Measurements from ENCODE around the gene CHRNA5. TPM values are rescaled to one million over a fixed set of nuclear protein-coding genes. Genes with fewer than 3 reads are reported as not detected.
A peak's percentile ranks its signal among the peaks of the same experiment; 100 is the strongest.
"Not testable (repeated sequence)": the region's sequence is repeated elsewhere in the genome, so short reads cannot be mapped to it uniquely, and the experiment has no call there.

Gene CHRNA5
- total RNA-seq = 1 to 10 TPM in 2 of 4 donors, under 1 TPM in 2; 0.84 to 3.0 (median 1.3) TPM

DNA sequence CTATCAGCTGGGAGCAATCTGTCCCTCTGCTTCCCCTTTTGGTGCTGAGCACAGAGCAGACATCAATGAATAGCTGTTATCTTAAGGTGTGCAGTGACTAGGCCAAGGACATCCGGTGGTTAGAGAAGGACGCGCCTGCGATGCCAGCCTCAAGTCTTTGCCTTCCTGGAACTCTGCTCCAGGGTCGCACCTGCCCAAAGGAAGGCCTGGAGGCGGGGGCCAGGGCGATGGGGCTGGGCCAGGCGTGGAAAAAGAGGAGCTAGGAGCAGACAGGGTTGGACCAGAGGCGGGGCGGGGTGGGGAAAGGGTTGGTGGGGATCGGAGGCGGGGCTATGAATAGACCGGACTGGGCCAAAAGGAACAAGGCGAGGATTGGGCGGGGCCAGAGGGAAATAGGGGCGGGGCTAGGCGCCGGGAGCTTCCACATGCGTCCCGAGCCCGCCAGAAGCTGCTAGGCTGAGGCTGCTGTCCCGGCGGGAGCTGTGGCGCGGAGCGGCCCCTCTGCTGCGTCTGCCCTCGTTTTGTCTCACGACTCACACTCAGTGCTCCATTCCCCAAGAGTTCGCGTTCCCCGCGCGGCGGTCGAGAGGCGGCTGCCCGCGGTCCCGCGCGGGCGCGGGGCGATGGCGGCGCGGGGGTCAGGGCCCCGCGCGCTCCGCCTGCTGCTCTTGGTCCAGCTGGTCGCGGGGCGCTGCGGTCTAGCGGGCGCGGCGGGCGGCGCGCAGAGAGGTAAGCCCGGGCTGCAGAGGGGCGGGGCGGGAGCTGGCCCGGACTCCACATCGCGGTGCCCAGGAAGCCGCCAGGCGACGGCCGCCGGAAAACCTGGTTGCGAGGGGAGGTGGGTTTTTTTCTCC, at the start of gene CHRNA5:
CHRNA5 (plus strand) TSS at position 424 of the 854 bp plus-strand sequence; CDS start at position 624, 200 bp downstream.
- TF ChIP-seq EP300 (IDR thresholded peaks at IDR 0.05) (no peak), POLR2A (IDR thresholded peaks at IDR 0.05) (no peak)
- TF ChIP-seq, protein P1, sequence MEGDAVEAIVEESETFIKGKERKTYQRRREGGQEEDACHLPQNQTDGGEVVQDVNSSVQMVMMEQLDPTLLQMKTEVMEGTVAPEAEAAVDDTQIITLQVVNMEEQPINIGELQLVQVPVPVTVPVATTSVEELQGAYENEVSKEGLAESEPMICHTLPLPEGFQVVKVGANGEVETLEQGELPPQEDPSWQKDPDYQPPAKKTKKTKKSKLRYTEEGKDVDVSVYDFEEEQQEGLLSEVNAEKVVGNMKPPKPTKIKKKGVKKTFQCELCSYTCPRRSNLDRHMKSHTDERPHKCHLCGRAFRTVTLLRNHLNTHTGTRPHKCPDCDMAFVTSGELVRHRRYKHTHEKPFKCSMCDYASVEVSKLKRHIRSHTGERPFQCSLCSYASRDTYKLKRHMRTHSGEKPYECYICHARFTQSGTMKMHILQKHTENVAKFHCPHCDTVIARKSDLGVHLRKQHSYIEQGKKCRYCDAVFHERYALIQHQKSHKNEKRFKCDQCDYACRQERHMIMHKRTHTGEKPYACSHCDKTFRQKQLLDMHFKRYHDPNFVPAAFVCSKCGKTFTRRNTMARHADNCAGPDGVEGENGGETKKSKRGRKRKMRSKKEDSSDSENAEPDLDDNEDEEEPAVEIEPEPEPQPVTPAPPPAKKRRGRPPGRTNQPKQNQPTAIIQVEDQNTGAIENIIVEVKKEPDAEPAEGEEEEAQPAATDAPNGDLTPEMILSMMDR (IDR thresholded peaks at IDR 0.05) = no peak
- Histone ChIP-seq H3K4me3 (peak within 1 kb of the TSS; percentile 30 to 62 (median 45)), H3K9me3 (no peaks in the 10 kb centered on the region), H3K36me3 (no peaks in the 10 kb centered on the region), H3K27ac (no peak within 1 kb of the TSS), H3K4me1 (peaks cover 0 to 16% (median 2%) of the 10 kb centered on the region in 4 donors), H3K27me3 (peaks cover 0 to 54% of the 10 kb centered on the region in 2 donors)
- DNase-seq (ENCODE audit: low spot score in 2 of 2) = peak; percentile 44 to 82
- 1% methylated on average over 41 to 43 of the region's 75 CpGs for WGBS, 2 donors

DNA sequence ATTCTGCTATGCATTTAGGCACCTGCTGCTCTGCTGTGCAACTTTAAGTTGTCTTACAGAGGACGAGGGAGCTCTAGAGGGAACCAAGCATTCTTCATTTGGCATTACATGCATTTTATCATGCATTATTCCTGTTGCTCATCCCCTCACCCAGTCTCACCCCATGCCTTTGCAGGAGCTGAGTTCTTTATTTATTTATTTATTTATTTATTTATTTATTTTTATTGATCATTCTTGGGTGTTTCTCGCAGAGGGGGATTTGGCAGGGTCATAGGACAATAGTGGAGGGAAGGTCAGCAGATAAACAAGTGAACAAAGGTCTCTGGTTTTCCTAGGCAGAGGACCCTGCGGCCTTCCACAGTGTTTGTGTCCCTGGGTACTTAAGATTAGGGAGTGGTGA, 45.3 kb upstream of the CHRNA5 start:
- H3K4me3 ChIP-seq; H3K27ac ChIP-seq; H3K9me3 ChIP-seq; H3K4me1 ChIP-seq; H3K27me3 ChIP-seq; DNase-seq (ENCODE audit: low spot score in 2 of 2): not testable (repeated sequence)
- 93 to 100% methylated on average over 2 to 3 of the region's 3 CpGs for WGBS, 2 donors
- peaks cover 0 to 57% (median 0%) of the 10 kb centered on the region in 3 donors for H3K36me3 ChIP-seq

DNA sequence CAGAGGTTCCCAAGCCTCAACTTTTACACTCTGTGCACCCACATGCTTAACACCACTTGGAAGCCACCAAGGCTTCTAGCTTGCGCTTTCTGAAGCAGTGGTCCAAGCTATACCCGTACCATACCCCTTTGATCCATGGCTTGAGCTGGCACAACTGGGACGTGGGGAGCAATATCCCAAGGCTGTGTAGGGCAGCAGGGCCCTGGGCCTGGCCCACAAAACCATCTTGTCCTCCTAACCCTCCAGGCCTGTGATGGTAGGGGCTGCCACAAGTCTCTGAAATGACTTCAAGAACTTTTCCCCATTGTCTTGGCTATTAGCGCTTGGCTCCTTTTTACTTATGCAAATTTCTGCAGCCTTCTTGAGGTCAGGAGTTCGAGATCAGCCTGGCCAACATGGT, 41.1 kb upstream of the CHRNA5 start:
- H3K9me3 ChIP-seq = no peaks in the 10 kb centered on the region
- H3K27ac ChIP-seq = no peak overlapping the region
- H3K27me3 ChIP-seq = no peaks in the 10 kb centered on the region
- no peaks in the 10 kb centered on the region for H3K4me1 ChIP-seq
- WGBS, 2 donors = 86 to 91% methylated on average over 5 of the region's 5 CpGs
- DNase-seq (ENCODE audit: low spot score in 2 of 2) = no peak
- TF ChIP-seq EP300 (IDR thresholded peaks at IDR 0.05) (no peak), POLR2A (IDR thresholded peaks at IDR 0.05) (no peak)
- TF ChIP-seq, protein P1 (IDR thresholded peaks at IDR 0.05) = no peak
- no peak overlapping the region for H3K4me3 ChIP-seq
- peaks cover 0 to 32% (median 4%) of the 10 kb centered on the region in 3 donors for H3K36me3 ChIP-seq

DNA sequence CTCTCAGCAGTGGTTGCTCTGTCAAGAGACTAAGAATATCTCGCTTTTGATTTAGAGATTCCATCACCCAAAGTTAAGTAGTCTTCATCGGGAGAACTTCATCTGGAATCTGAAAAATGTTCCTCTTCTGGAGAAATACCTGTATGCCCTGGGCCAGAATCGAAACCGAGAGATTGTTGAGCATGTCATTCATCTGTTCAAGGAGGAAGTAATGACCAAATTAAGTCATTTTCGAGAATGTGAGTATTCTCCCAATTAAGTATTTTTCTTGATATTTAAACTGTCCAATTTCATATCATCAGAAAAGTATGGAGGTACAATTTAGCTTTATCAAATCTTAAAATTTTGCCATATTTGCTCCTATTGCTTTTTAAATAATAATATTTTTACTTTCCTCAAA, 38.0 kb upstream of the CHRNA5 start:
- TF ChIP-seq EP300 (IDR thresholded peaks at IDR 0.05) (no peak), POLR2A (IDR thresholded peaks at IDR 0.05) (no peak)
- TF ChIP-seq, protein P1 (IDR thresholded peaks at IDR 0.05) = no peak
- no peak for DNase-seq (ENCODE audit: low spot score in 2 of 2)
- Histone ChIP-seq H3K27ac (no peak overlapping the region), H3K4me1 (no peaks in the 10 kb centered on the region), H3K4me3 (no peak overlapping the region), H3K9me3 (no peaks in the 10 kb centered on the region), H3K27me3 (no peaks in the 10 kb centered on the region), H3K36me3 (peaks cover 0 to 29% (median 4%) of the 10 kb centered on the region in 3 donors)
- 89 to 90% methylated on average over 5 of the region's 5 CpGs for WGBS, 2 donors

DNA sequence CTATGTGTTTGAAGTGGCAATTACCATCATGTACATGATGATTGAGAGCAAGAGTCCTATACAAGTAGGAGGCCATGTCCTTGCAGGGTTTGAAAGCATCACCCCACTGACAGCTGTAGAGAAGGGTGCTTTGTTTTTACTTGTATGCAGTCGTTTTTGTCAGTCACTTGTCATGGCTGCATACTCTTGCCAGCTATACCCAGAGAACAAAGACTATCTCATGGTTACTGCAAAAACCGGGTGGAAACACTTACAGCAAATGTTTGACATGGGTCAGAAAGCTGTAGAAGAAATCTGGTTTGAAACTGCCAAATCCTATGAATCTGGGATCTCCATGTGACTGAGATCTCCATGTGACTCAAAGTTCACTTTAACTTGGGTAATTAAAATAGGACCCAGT, 32.0 kb upstream of the CHRNA5 start:
- WGBS, 2 donors = 39 to 40% methylated on average over 2 of the region's 2 CpGs
- no peak for DNase-seq (ENCODE audit: low spot score in 2 of 2)

More for the DNA sequence above, 32.0 kb upstream of the CHRNA5 start:
- TF ChIP-seq POLR2A (IDR thresholded peaks at IDR 0.05) (no peak), EP300 (IDR thresholded peaks at IDR 0.05) (no peak)
- TF ChIP-seq, protein P1 (IDR thresholded peaks at IDR 0.05) = no peak
- no peaks in the 10 kb centered on the region for H3K27me3 ChIP-seq
- peak overlapping the region in 2 of 4 donors; percentile 33 to 42 for H3K27ac ChIP-seq
- H3K9me3 ChIP-seq = no peaks in the 10 kb centered on the region
- peaks cover 0 to 6% (median 0%) of the 10 kb centered on the region in 4 donors for H3K4me1 ChIP-seq
- H3K36me3 ChIP-seq = peaks cover 0 to 12% (median 0%) of the 10 kb centered on the region in 3 donors
- H3K4me3 ChIP-seq = no peak overlapping the region
